OCI-LY1 (cell line): Measurements from ENCODE around the gene GADD45B.

Source experiments
- CTCF ChIP-seq: fragments of 200-600 bp; sonication (generic), shearing (Covaris generic); IDR thresholded peaks from 2 replicates; pipeline ENCODE4 v1.5.1; 2017; ENCODE audit warnings: mild to moderate bottlenecking, antibody characterized with exemption, low read length, moderate library complexity, mixed read lengths
- EZH2 ChIP-seq: fragments of 200-600 bp; sonication (generic), shearing (Covaris generic); IDR thresholded peaks from 2 replicates; pipeline ENCODE4 v1.8.0; 2017; ENCODE audit warnings: borderline replicate concordance, mixed run types, mild to moderate bottlenecking, antibody characterized with exemption, low read length, moderate library complexity, mixed read lengths

GRCh38 chr19:2429917-2430535 is 45.9 kb upstream of the GADD45B start:
- TF ChIP-seq EZH2 (no peak), CTCF (no peak)
